A549 (cell line): Measurements from ENCODE around the gene UCP1.

Experiments
- EP300 ChIP-seq, 2 experiments: fragments of >200 bp; sonication (Bioruptor Twin); formaldehyde crosslinking; IDR thresholded peaks; 2 replicates in 1 of 2; 3 replicates in 1 of 2; pipeline ENCODE4 v1.6.1; 2016 to 2017
- MAFK ChIP-seq: fragments of 450-650 bp; IDR thresholded peaks from 2 replicates; pipeline ENCODE4 v1.6.1; 2014; ENCODE audit not compliant: partially characterized antibody
- NPAS2 ChIP-seq: fragments of 250-450 bp; sonication (Bioruptor Pico); IDR thresholded peaks from 2 replicates; pipeline ENCODE4 v1.8.0; 2022; ENCODE audit warnings: mild to moderate bottlenecking, moderate library complexity, borderline replicate concordance
- POLR2A ChIP-seq: IDR thresholded peaks from 2 replicates; pipeline ENCODE4 v1.6.1; 2012; ENCODE audit warnings: mild to moderate bottlenecking, low read length
- RFX5 ChIP-seq: fragments of 450-650 bp; IDR thresholded peaks from 2 replicates; pipeline ENCODE4 v1.7.1; 2014; ENCODE audit warnings: antibody characterized with exemption, mild to moderate bottlenecking, moderate library complexity
- RNF2 ChIP-seq: fragments of 200-600 bp; sonication (generic); IDR thresholded peaks from 2 replicates; pipeline ENCODE4 v1.6.1; 2016; ENCODE audit warnings: low read depth, mild to moderate bottlenecking, antibody characterized with exemption, moderate library complexity, borderline replicate concordance
- ZFP36 ChIP-seq: fragments of 450-650 bp; IDR thresholded peaks from 2 replicates; pipeline ENCODE4 v1.6.1; 2014; ENCODE audit warnings: borderline replicate concordance; ENCODE audit not compliant: partially characterized antibody
- TF ChIP-seq, protein P1 (sequence below): fragments of >200 bp; sonication (Bioruptor Twin); formaldehyde crosslinking; IDR thresholded peaks from 3 replicates; pipeline ENCODE4 v1.5.1; 2016

- TF ChIP-seq, protein P1, sequence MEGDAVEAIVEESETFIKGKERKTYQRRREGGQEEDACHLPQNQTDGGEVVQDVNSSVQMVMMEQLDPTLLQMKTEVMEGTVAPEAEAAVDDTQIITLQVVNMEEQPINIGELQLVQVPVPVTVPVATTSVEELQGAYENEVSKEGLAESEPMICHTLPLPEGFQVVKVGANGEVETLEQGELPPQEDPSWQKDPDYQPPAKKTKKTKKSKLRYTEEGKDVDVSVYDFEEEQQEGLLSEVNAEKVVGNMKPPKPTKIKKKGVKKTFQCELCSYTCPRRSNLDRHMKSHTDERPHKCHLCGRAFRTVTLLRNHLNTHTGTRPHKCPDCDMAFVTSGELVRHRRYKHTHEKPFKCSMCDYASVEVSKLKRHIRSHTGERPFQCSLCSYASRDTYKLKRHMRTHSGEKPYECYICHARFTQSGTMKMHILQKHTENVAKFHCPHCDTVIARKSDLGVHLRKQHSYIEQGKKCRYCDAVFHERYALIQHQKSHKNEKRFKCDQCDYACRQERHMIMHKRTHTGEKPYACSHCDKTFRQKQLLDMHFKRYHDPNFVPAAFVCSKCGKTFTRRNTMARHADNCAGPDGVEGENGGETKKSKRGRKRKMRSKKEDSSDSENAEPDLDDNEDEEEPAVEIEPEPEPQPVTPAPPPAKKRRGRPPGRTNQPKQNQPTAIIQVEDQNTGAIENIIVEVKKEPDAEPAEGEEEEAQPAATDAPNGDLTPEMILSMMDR = peak; percentile 71
- TF ChIP-seq RNF2 (no peak), NPAS2 (CRISPR knock-in tag) (no peak), EP300 (IDR thresholded peaks at IDR 0.05) (no peak), ZFP36 (no peak), RFX5 (peak; percentile 33; the same call in 1 of the 2 replicates), POLR2A (peak; percentile 77), MAFK (no peak)
Measured at GRCh38 chr4:140523857-140524742, 44.7 kb downstream of the UCP1 start, which contains the start of gene ELMOD2.
